Astrocyte (in vitro differentiated cells and primary cell): ENCODE data around the gene PTPRN2. TPM values are rescaled to one million over a fixed set of nuclear protein-coding genes. Genes with fewer than 3 reads are reported as not detected.

Experiments
- DNase-seq: peaks from one replicate; pipeline ENCODE4 v3.0.0-alpha.2; 2010; ENCODE audit warnings: low read depth
- FAIRE-seq: peaks from 2 replicates; lab custom pipeline; 2011; peaks lifted over from hg19 to GRCh38; lab: Jason Lieb, UNC
- H2AFZ ChIP-seq: 2 replicates; pipeline ENCODE4 v1.6.0; 2012; ENCODE audit warnings: low read depth, low read length, inconsistent platforms
- H3K27ac ChIP-seq: 2 replicates; pipeline ENCODE4 v1.5.1; 2011; ENCODE audit warnings: low read depth, low read length, inconsistent platforms
- H3K27me3 ChIP-seq: 2 replicates; pipeline ENCODE4 v1.6.0; 2011; ENCODE audit warnings: low read length, inconsistent platforms; ENCODE audit not compliant: insufficient read depth
- H3K36me3 ChIP-seq: 2 replicates; pipeline ENCODE4 v1.5.1; 2011; ENCODE audit warnings: low read length, inconsistent platforms; ENCODE audit not compliant: insufficient read depth
- H3K4me1 ChIP-seq: 2 replicates; pipeline ENCODE4 v1.5.1; 2011; ENCODE audit warnings: low read length, inconsistent platforms; ENCODE audit not compliant: insufficient read depth
- H3K4me2 ChIP-seq: 2 replicates; pipeline ENCODE4 v1.6.0; 2012; ENCODE audit warnings: low read length, inconsistent platforms
- H3K4me3 ChIP-seq: 2 replicates; pipeline ENCODE4 v1.5.1; 2011; ENCODE audit warnings: low read depth, mild to moderate bottlenecking, low read length, inconsistent platforms; ENCODE audit not compliant: insufficient read depth
- H3K79me2 ChIP-seq: 2 replicates; pipeline ENCODE4 v1.6.0; 2012; ENCODE audit warnings: mild to moderate bottlenecking, low read length, inconsistent platforms; ENCODE audit not compliant: insufficient read depth
- H3K9ac ChIP-seq: 2 replicates; pipeline ENCODE4 v1.6.0; 2012; ENCODE audit warnings: mild to moderate bottlenecking, low read length, inconsistent platforms
- H3K9me3 ChIP-seq: 2 replicates; pipeline ENCODE4 v1.5.1; 2012; ENCODE audit warnings: low read depth, mild to moderate bottlenecking, low read length, inconsistent platforms; ENCODE audit not compliant: insufficient read depth
- H4K20me1 ChIP-seq: 2 replicates; pipeline ENCODE4 v1.6.0; 2012; ENCODE audit warnings: low read length, inconsistent platforms; ENCODE audit not compliant: insufficient read depth
- H3K27ac Mint-ChIP-seq: one replicate; pipeline ENCODE4 v1.8.0; 2021; ENCODE audit warnings: mild to moderate bottlenecking, mixed read lengths; ENCODE audit not compliant: unreplicated experiment
- H3K27me3 Mint-ChIP-seq: one replicate; pipeline ENCODE4 v1.8.0; 2021; ENCODE audit warnings: low read depth, mixed read lengths; ENCODE audit not compliant: unreplicated experiment
- H3K36me3 Mint-ChIP-seq: one replicate; pipeline ENCODE4 v1.8.0; 2021; ENCODE audit warnings: low read depth, mixed read lengths; ENCODE audit not compliant: unreplicated experiment
- H3K4me1 Mint-ChIP-seq: one replicate; pipeline ENCODE4 v1.8.0; 2021; ENCODE audit warnings: low read depth, mixed read lengths; ENCODE audit not compliant: unreplicated experiment
- H3K4me3 Mint-ChIP-seq: one replicate; pipeline ENCODE4 v1.8.0; 2021; ENCODE audit warnings: mild to moderate bottlenecking, moderate library complexity, mixed read lengths; ENCODE audit not compliant: unreplicated experiment
- H3K9me3 Mint-ChIP-seq: one replicate; pipeline ENCODE4 v1.8.0; 2021; ENCODE audit warnings: mild to moderate bottlenecking, mixed read lengths; ENCODE audit not compliant: unreplicated experiment
- EZH2 ChIP-seq: IDR thresholded peaks from 2 replicates; pipeline ENCODE4 v1.6.1; 2012; ENCODE audit warnings: mild to moderate bottlenecking, low read length, inconsistent platforms; ENCODE audit not compliant: insufficient read depth
- total RNA-seq: library from RNA; stranded (reverse); gene quantifications from 2 replicates; pipeline ENCODE4 v1.2.1, GENCODE V29; 2021
- TF ChIP-seq, protein P1 (sequence below): IDR thresholded peaks from 2 replicates; pipeline ENCODE4 v1.5.1; 2011; ENCODE audit warnings: low read depth, mild to moderate bottlenecking, inconsistent platforms, low read length, moderate library complexity; ENCODE audit not compliant: insufficient read depth

The PTPRN2 gene
- total RNA-seq, 1 donor from 2014 or later = 0.09 TPM

DNA sequence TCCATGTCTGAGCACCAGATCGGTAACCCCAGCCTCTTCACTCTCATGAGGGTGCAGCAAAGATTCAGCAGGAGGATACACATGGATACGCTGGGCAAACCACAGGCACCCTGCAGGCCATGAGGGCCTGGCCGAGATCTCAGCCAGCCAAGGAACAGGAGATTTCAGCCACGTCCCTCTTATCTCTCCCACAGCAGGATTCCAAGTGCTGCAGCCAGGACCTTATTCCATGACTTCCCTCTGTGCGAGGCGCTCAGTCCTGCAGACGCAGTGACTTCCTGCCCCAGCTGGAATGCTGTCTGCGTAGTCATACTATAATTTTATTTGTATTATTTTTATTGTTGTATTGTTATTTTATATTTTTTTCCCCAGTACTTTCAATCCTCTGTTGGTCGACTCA lies 66.8 kb downstream of the PTPRN2 start:
- Histone ChIP-seq H3K36me3 (no peaks in the 10 kb centered on the region), H3K27me3 (no peaks in the 10 kb centered on the region), H3K9ac (no peak overlapping the region), H4K20me1 (no peaks in the 10 kb centered on the region), H2AFZ (no peak overlapping the region), H3K79me2 (no peaks in the 10 kb centered on the region), H3K9me3 (peaks cover 25% of the 10 kb centered on the region), H3K27ac (no peak overlapping the region), H3K4me2 (no peak overlapping the region), H3K4me3 (no peak overlapping the region), H3K4me1 (no peaks in the 10 kb centered on the region)
- FAIRE-seq (no peak), DNase-seq (no peak)
- H3K9me3 Mint-ChIP-seq = peaks cover 32% of the 10 kb centered on the region
- no peak overlapping the region for H3K4me3 Mint-ChIP-seq
- no peaks in the 10 kb centered on the region for H3K36me3 Mint-ChIP-seq
- no peaks in the 10 kb centered on the region for H3K4me1 Mint-ChIP-seq
- H3K27ac Mint-ChIP-seq = no peak overlapping the region
- H3K27me3 Mint-ChIP-seq = no peaks in the 10 kb centered on the region
- TF ChIP-seq EZH2 = no peak
- TF ChIP-seq, protein P1, sequence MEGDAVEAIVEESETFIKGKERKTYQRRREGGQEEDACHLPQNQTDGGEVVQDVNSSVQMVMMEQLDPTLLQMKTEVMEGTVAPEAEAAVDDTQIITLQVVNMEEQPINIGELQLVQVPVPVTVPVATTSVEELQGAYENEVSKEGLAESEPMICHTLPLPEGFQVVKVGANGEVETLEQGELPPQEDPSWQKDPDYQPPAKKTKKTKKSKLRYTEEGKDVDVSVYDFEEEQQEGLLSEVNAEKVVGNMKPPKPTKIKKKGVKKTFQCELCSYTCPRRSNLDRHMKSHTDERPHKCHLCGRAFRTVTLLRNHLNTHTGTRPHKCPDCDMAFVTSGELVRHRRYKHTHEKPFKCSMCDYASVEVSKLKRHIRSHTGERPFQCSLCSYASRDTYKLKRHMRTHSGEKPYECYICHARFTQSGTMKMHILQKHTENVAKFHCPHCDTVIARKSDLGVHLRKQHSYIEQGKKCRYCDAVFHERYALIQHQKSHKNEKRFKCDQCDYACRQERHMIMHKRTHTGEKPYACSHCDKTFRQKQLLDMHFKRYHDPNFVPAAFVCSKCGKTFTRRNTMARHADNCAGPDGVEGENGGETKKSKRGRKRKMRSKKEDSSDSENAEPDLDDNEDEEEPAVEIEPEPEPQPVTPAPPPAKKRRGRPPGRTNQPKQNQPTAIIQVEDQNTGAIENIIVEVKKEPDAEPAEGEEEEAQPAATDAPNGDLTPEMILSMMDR = no peak

DNA sequence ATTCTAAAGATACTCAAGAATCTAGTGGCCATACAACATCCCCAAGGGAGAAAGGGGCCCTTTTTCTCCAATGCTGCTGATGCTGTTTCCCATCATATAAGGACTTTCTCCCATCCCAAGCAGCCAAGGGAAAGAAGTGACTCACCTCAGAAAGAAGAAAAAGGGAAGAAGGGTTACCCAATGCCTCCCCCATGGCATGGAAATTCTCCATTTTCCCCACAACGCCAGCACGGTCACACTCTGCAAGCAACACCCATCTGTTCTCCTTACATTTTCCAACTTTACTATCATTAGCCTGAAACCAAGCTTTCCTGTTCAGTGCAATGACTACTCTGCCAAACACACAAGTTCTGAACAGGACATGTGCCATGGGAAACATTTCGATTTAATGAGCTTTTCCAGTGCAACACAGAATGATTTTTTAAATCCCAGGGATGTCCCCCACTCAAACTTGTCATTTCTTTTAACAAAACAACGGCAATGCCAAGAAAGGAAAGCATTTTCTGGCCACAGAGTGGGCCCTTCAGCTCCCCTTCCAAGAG lies 67.9 kb downstream of the PTPRN2 start:
- Histone ChIP-seq H2AFZ (no peak overlapping the region), H3K4me3 (no peak overlapping the region), H3K4me2 (no peak overlapping the region), H3K9me3 (peaks cover 24% of the 10 kb centered on the region), H3K79me2 (no peaks in the 10 kb centered on the region), H4K20me1 (no peaks in the 10 kb centered on the region), H3K27me3 (no peaks in the 10 kb centered on the region), H3K36me3 (no peaks in the 10 kb centered on the region), H3K27ac (no peak overlapping the region), H3K9ac (no peak overlapping the region), H3K4me1 (no peaks in the 10 kb centered on the region)
- no peak overlapping the region for H3K4me3 Mint-ChIP-seq
- FAIRE-seq = no peak
- H3K4me1 Mint-ChIP-seq = no peaks in the 10 kb centered on the region
- no peak for TF ChIP-seq EZH2
- TF ChIP-seq, protein P1 = no peak
- DNase-seq = no peak
- H3K36me3 Mint-ChIP-seq = no peaks in the 10 kb centered on the region
- no peak overlapping the region for H3K27ac Mint-ChIP-seq
- H3K9me3 Mint-ChIP-seq = peaks cover 33% of the 10 kb centered on the region
- peaks cover 5% of the 10 kb centered on the region for H3K27me3 Mint-ChIP-seq

DNA sequence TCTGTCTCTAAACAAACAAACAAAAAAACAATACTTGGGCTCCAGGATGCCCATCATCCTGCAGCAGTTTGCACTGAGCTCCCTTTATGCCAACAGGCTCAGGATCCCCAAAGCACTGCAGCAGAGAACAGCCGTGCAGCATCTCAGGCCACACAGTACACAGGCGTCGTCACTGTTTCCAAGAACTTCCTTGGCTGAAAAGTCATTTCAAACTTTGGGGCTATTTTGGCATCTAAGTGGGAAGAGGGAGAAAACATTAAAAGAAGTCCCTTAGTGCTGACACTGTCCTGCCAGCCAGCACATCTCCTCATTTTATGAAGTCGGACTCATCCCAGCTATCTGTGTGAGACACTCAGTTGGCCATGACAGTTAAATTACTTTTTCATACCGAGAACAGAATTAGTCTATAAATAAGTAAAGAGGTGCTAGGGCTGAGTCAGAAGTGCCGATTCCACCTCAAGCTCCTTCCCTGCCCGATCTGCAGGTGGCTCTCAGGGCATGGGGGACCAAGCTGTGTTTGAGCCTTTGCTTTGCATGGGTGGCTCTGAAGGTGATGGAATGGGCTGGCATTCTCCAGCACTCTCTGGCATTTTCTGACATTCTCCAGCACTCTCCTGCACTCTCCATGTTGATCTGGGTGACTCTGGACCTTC lies 68.5 kb downstream of the PTPRN2 start:
- Histone ChIP-seq H3K4me2 (no peak overlapping the region), H3K27me3 (no peaks in the 10 kb centered on the region), H3K36me3 (no peaks in the 10 kb centered on the region), H3K27ac (no peak overlapping the region), H2AFZ (no peak overlapping the region), H3K9ac (no peak overlapping the region), H3K79me2 (no peaks in the 10 kb centered on the region), H3K4me3 (no peak overlapping the region), H3K9me3 (peaks cover 22% of the 10 kb centered on the region), H3K4me1 (no peaks in the 10 kb centered on the region), H4K20me1 (no peaks in the 10 kb centered on the region)
- TF ChIP-seq EZH2 = no peak
- TF ChIP-seq, protein P1 = no peak
- Mint-ChIP-seq H3K4me3 (no peak overlapping the region), H3K27me3 (peaks cover 8% of the 10 kb centered on the region), H3K36me3 (no peaks in the 10 kb centered on the region), H3K27ac (no peak overlapping the region), H3K4me1 (no peaks in the 10 kb centered on the region), H3K9me3 (peaks cover 31% of the 10 kb centered on the region)
- no peak for FAIRE-seq
- DNase-seq = no peak
